Fibroblast of lung (primary cell): ENCODE results near the gene THAP2.

Experiments
- CTCF ChIP-seq, 2 donors: IDR thresholded peaks in 1 of 2; conservative IDR thresholded peaks in 1 of 2; 1 replicate in 1 of 2; 2 replicates in 1 of 2; pipeline ENCODE4 v1.5.1; 2011 to 2012; ENCODE audit warnings: low read length in 2 of 2, control low read depth in 1 of 2, inconsistent platforms in 1 of 2, low read depth in 1 of 2, mild to moderate bottlenecking in 1 of 2
- EZH2 ChIP-seq: IDR thresholded peaks from 2 replicates; pipeline ENCODE4 v1.5.1; 2012; ENCODE audit warnings: low read length, control low read depth, mild to moderate bottlenecking; ENCODE audit errors: missing control alignments

GRCh38 chr12:71726548-71726947 is 62.4 kb downstream of the THAP2 start:
- TF ChIP-seq CTCF (conservative IDR thresholded peaks at IDR 0.05 in 1 of 2, IDR thresholded peaks at IDR 0.05 in 1 of 2; ENCODE audit: low read depth in 1 of 2, low read length in 2 of 2) = no peak
- no peak for TF ChIP-seq EZH2
